Astrocyte of the cerebellum (primary cell): ENCODE results near the gene KCNAB2.

ENCODE experiments used
- DNase-seq: peaks from one replicate; pipeline ENCODE4 v3.0.0-alpha.2; 2011; ENCODE audit warnings: low read depth
- H3K4me3 ChIP-seq: 2 replicates; pipeline ENCODE4 v1.5.1; 2011; ENCODE audit warnings: mild to moderate bottlenecking, low read depth, low read length, moderate library complexity
- CTCF ChIP-seq: IDR thresholded peaks from 2 replicates; pipeline ENCODE4 v1.5.1; 2012; ENCODE audit warnings: low read length, low read depth, moderate library complexity, mild to moderate bottlenecking; ENCODE audit errors: missing control alignments
- in situ Hi-C: cut with HindIII; loops from 2 replicates; pipeline ENCODE4 v1.10.0; 2017; ENCODE audit warnings: low sequenced_read_pairs

The KCNAB2 gene

GRCh38 chr1:6037338-6037762 lies 8.3 kb upstream of the KCNAB2 start:
- no peak for TF ChIP-seq CTCF
- no peak overlapping the region for H3K4me3 ChIP-seq
- in situ Hi-C loops = no loop called here
- no peak for DNase-seq

- no peak for TF ChIP-seq CTCF
- DNase-seq = no peak
- no peak overlapping the region for H3K4me3 ChIP-seq
- in situ Hi-C loops = no loop called here
Measured at GRCh38 chr1:6038603-6039002, 7.1 kb upstream of the KCNAB2 start.

- no peak for TF ChIP-seq CTCF
- H3K4me3 ChIP-seq = no peak overlapping the region
- DNase-seq = no peak
- in situ Hi-C loops = no loop called here
Measured at GRCh38 chr1:6039031-6039430, 6.7 kb upstream of the KCNAB2 start.

GRCh38 chr1:6040444-6040843 lies 5.2 kb upstream of the KCNAB2 start:
- in situ Hi-C loops = no loop called here
- no peak for DNase-seq
- TF ChIP-seq CTCF = no peak
- H3K4me3 ChIP-seq = no peak overlapping the region

GRCh38 chr1:6040861-6041415 lies 4.8 kb upstream of the KCNAB2 start:
- DNase-seq = no peak
- in situ Hi-C loops = no loop called here
- no peak for TF ChIP-seq CTCF
- H3K4me3 ChIP-seq = no peak overlapping the region

- no peak for DNase-seq
- no peak overlapping the region for H3K4me3 ChIP-seq
- peak; percentile 48 for TF ChIP-seq CTCF
- in situ Hi-C loops = no loop called here
Measured at GRCh38 chr1:6041432-6042062, 4.1 kb upstream of the KCNAB2 start.
